Heart left ventricle (tissue), 16 donors: Measurements from ENCODE around the gene THSD1. TPM values are rescaled to one million over a fixed set of nuclear protein-coding genes. Genes with fewer than 3 reads are reported as not detected.

Experiments used
- ATAC-seq, 4 donors: fragments of 200-7000 bp; cut with Tn5 transposase; one replicate each; pipeline ENCODE4 v1.9.1; 2020 to 2022; ENCODE audit warnings: moderate library complexity in 4 of 4, mild to moderate bottlenecking in 3 of 4, moderate number of reproducible peaks in 1 of 4
- DNase-seq, 5 donors: peaks; one replicate each; pipeline ENCODE4 v3.0.0-alpha.2; 2020
- H3K27ac ChIP-seq, 12 donors: fragments of 200-600 bp; sonication (generic) in 4 of 12; one replicate each; pipeline versions ENCODE4 v1.5.0 to v1.8.0; 2016 to 2022; ENCODE audit warnings: mild to moderate bottlenecking in 2 of 12
- H3K27me3 ChIP-seq, 9 donors: fragments of 200-600 bp; sonication (generic) in 2 of 9; one replicate each; pipeline versions ENCODE4 v1.5.1 to v1.8.0; 2016 to 2022; ENCODE audit warnings: mild to moderate bottlenecking in 3 of 9
- H3K36me3 ChIP-seq, 9 donors: fragments of 200-600 bp; sonication (generic) in 2 of 9; one replicate each; pipeline versions ENCODE4 v1.5.0 to v1.8.0; 2018 to 2022; ENCODE audit warnings: mild to moderate bottlenecking in 2 of 9
- H3K4me1 ChIP-seq, 12 donors: fragments of 200-600 bp; sonication (generic) in 4 of 12; one replicate each; pipeline versions ENCODE4 v1.5.0 to v1.8.0; 2016 to 2022; ENCODE audit warnings: mild to moderate bottlenecking in 3 of 12
- H3K4me3 ChIP-seq, 12 donors: fragments of 200-600 bp; sonication (generic) in 4 of 12; one replicate each; pipeline versions ENCODE4 v1.5.0 to v1.8.0; 2017 to 2022; ENCODE audit warnings: mild to moderate bottlenecking in 9 of 12, moderate library complexity in 4 of 12
- H3K9me3 ChIP-seq, 12 donors: fragments of 200-600 bp; sonication (generic) in 4 of 12; one replicate each; pipeline versions ENCODE4 v1.5.0 to v1.8.0; 2016 to 2022; ENCODE audit warnings: mild to moderate bottlenecking in 1 of 12
- POLR2A ChIP-seq, 2 donors: fragments of 450-650 bp; IDR thresholded peaks; one replicate each; pipeline ENCODE4 v1.6.1; 2017; ENCODE audit warnings: antibody characterized with exemption in 2 of 2, mild to moderate bottlenecking in 2 of 2, moderate library complexity in 2 of 2
- WGBS, 4 donors: extraction: QIAGEN DNeasy Blood & Tissue Kit in 2 of 4; methylation state at CpG; one replicate each; pipeline versions ENCODE4 v1.1.5 to v1.1.7; 2013 to 2018; 5-methylcytosine and 5-hydroxymethylcytosine counted together
- intact Hi-C, 10 donors: fragments of 100-400 bp; cut with DNase I; formaldehyde crosslinking; loops; one replicate each; pipeline versions ENCODE4 v1.11.1 to v1.14.2; 2022
- polyA plus RNA-seq, 2 donors: library from polyadenylated mRNA; stranded (reverse); fragments of 200-250 nt; gene quantifications; one replicate each; pipeline ENCODE4 v1.2.3, GENCODE V29; 2013
- total RNA-seq, 9 donors: library from RNA; depleted of rRNA in 2 of 9; stranded (reverse); fragments of >200 nt in 2 of 9; fragmentation: NEBNext Ultra II Directional in 3 of 9; extraction: Animal tissue kit (Norgen Biotek cat#: 25700) in 3 of 9; gene quantifications; one replicate each; pipeline versions ENCODE4 v1.1.0 to v1.2.4, GENCODE V29; 2016 to 2023
- TF ChIP-seq, protein P1 (sequence below), 12 donors: fragments of 200-600 bp; sonication (generic) in 4 of 12; IDR thresholded peaks; one replicate each; pipeline versions ENCODE4 v1.5.0 to v1.8.0; 2018 to 2022; ENCODE audit warnings: antibody characterized with exemption in 12 of 12, mild to moderate bottlenecking in 5 of 12
- donor health status: ischemic (EF 13 %, LVEDD 7.1; RV severe dilation, severe dysfunction).
- donor health status: healthy with polysubstance abuse.
- donor health status: DM: no; HTN: yes; CAD: no.
- donor health status: DM: no; HTN: no; CAD: no.
- donor health status: ischemic (EF 25% LVEDD 6.9; RV normal size, moderate dysfunction).
- donor health status: ischemic (EF 25% LVEDD 5.7; RV mildly dilated, moderate dysfunction).
- donor health status: healthy.
- donor health status: DM: yes; HTN: yes; CAD: no.
- donor health status: ischemic (EF 35%, LVEDD 5.7; RV mildly dilated, moderate dysfunction).
- donor health status: nonischemic (EF 11% LVEDD 7.7; RV severe dilation, severe dysfunction).
- donor health status: DM: yes; HTN: yes; CAD: no.
- donor health status: PGD.
- donor health status: ischemic (EF 29% LVEDD 5.4; RV normal size, mild dysfunction).
- donor health status: nonischemic (EF 23%, LVEDD 6.1; RV moderate dilation, normal function).

The THSD1 gene
- total and polyA plus RNA-seq, 11 donors: 2.7 to 10.1 (median 6.4) TPM

DNA sequence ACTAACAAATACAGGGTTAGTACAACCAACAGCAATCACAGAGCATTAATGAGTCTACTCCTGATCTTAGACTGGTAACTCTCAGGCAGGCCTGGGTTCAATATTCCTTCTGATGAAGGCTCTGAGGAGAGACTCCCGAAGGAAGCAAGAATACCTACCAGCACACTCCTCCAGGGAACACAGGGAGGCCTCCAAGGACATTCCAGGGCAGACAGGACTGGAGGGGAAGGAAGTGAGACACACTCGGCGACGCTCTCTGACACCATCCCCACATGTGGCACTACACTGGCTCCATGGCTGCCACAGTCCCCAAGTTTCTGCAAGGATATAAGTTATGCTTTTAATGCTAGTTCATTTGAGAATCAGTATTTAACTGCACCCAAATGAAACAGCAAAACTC lies 20.1 kb downstream of the THSD1 start:
- TF ChIP-seq POLR2A (IDR thresholded peaks at IDR 0.05): no peak
- TF ChIP-seq, protein P1, sequence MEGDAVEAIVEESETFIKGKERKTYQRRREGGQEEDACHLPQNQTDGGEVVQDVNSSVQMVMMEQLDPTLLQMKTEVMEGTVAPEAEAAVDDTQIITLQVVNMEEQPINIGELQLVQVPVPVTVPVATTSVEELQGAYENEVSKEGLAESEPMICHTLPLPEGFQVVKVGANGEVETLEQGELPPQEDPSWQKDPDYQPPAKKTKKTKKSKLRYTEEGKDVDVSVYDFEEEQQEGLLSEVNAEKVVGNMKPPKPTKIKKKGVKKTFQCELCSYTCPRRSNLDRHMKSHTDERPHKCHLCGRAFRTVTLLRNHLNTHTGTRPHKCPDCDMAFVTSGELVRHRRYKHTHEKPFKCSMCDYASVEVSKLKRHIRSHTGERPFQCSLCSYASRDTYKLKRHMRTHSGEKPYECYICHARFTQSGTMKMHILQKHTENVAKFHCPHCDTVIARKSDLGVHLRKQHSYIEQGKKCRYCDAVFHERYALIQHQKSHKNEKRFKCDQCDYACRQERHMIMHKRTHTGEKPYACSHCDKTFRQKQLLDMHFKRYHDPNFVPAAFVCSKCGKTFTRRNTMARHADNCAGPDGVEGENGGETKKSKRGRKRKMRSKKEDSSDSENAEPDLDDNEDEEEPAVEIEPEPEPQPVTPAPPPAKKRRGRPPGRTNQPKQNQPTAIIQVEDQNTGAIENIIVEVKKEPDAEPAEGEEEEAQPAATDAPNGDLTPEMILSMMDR (IDR thresholded peaks at IDR 0.05): no peak
- no peaks in the 10 kb centered on the region for H3K27me3 ChIP-seq
- 62 to 76% (median 74%) methylated on average over 4 of the region's 4 CpGs for WGBS, 4 donors
- H3K9me3 ChIP-seq: peaks cover 0 to 7% (median 0%) of the 10 kb centered on the region in 12 donors
- no peak overlapping the region for H3K27ac ChIP-seq
- H3K4me1 ChIP-seq: peaks cover 0 to 16% (median 3%) of the 10 kb centered on the region in 12 donors
- DNase-seq (no peak), ATAC-seq (peak in 1 of 4 donors; percentile 37)
- peaks cover 0 to 44% (median 4%) of the 10 kb centered on the region in 9 donors for H3K36me3 ChIP-seq
- intact Hi-C loops: no loop called here
- H3K4me3 ChIP-seq: no peak overlapping the region

DNA sequence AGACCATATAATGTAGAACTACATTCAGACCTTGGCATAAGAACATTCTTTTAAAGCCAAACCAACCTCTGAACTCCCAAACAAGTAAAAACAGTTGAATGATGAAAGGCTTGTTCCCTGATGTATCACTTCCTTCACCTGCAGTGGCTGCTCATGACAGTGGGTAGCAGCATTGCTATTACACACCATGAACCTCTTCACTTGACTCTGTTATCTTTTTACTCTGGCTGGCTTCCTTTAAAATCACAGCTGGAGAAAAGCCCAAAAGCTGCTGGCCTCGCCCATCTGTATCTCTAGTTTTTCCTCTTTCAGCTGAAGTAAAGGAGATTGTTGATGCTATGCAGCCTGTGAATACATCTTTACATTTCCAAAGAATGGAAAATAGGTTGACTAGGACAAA lies 22.6 kb downstream of the THSD1 start:
- Histone ChIP-seq H3K36me3 (peaks cover 0 to 56% (median 5%) of the 10 kb centered on the region in 9 donors), H3K4me3 (no peak overlapping the region), H3K4me1 (peaks cover 0 to 16% (median 3%) of the 10 kb centered on the region in 12 donors), H3K27ac (no peak overlapping the region), H3K27me3 (no peaks in the 10 kb centered on the region), H3K9me3 (peaks cover 0 to 7% (median 0%) of the 10 kb centered on the region in 12 donors)
- no peak for TF ChIP-seq POLR2A (IDR thresholded peaks at IDR 0.05)
- TF ChIP-seq, protein P1 (IDR thresholded peaks at IDR 0.05): no peak
- ATAC-seq (peak in 1 of 4 donors; percentile 36), DNase-seq (no peak)
- 19 to 35% (median 27%) methylated on average over 1 of the region's 1 CpG for WGBS, 4 donors
- intact Hi-C loops: no loop called here

DNA sequence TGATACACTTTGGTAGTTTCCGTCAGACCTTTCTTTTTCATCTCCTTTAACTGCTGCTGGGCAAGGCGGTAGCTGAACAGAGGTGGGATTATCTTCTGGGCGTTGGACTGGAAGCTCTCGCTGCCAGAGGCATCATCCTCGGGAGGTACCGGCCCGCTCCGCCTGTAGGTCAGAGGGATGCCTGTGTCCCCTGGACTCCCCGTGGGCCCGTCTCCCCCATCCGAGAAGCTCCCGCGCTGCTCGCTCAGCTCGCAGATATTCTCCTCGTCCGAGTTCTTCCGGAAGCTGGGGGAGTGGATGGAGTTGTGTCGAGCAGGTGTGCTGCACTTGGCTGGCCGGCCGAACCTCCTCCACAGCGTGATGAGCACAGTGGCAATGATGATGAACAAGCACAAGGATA lies 27.7 kb downstream of the THSD1 start:
- intact Hi-C loops: no loop called here

DNA sequence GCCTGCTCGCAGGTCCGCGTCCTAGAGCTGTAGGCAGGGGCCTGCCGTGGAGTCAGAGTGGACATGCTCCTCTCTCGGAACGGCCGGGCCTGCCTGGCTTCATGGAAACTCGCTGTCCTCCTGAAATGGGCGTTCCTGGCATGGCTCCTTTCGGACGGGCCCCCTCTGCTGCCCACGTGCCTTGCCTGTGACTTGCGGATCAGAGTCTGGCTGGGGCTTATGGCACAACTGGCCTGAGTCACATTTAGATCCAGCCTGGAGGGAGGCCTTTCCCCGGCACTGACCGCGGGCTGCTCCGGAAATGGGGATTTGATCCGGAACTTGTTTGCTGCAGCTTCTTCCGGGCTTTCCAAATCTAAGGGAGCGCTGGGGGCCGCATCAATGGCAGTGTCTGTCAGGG lies 28.1 kb downstream of the THSD1 start:
- peaks cover 0 to 3% (median 0%) of the 10 kb centered on the region in 12 donors for H3K4me1 ChIP-seq
- no peaks in the 10 kb centered on the region for H3K9me3 ChIP-seq
- ATAC-seq: no peak
- TF ChIP-seq POLR2A (IDR thresholded peaks at IDR 0.05): no peak
- TF ChIP-seq, protein P1 (IDR thresholded peaks at IDR 0.05): no peak
- no peak for DNase-seq
- H3K4me3 ChIP-seq: no peak overlapping the region
- H3K27me3 ChIP-seq: no peaks in the 10 kb centered on the region
- peaks cover 0 to 41% (median 14%) of the 10 kb centered on the region in 9 donors for H3K36me3 ChIP-seq
- 92 to 97% (median 96%) methylated on average over 16 to 21 of the region's 21 CpGs for WGBS, 4 donors
- intact Hi-C loops: no loop called here
- no peak overlapping the region for H3K27ac ChIP-seq

More for the DNA sequence above, 27.7 kb downstream of the THSD1 start:
- peaks cover 0 to 4% (median 0%) of the 10 kb centered on the region in 12 donors for H3K4me1 ChIP-seq
- no peaks in the 10 kb centered on the region for H3K9me3 ChIP-seq
- H3K27me3 ChIP-seq: no peaks in the 10 kb centered on the region
- DNase-seq (no peak), ATAC-seq (no peak)
- H3K36me3 ChIP-seq: peaks cover 0 to 45% (median 14%) of the 10 kb centered on the region in 9 donors
- no peak overlapping the region for H3K4me3 ChIP-seq
- WGBS, 4 donors: 92 to 95% (median 95%) methylated on average over 22 of the region's 22 CpGs
- H3K27ac ChIP-seq: no peak overlapping the region
- no peak for TF ChIP-seq POLR2A (IDR thresholded peaks at IDR 0.05)
- TF ChIP-seq, protein P1 (IDR thresholded peaks at IDR 0.05): no peak
